GM19452 (cell line): ENCODE results near the gene ZC3H11A.
"Not testable (repeated sequence)": the region's sequence is repeated elsewhere in the genome, so short reads cannot be mapped to it uniquely, and the experiment has no call there.

Experiments
- ATAC-seq: cut with Tn5 transposase; IDR thresholded peaks from one replicate; pipeline ENCODE4 v1.9.1; 2021; ENCODE audit not compliant: unreplicated experiment

ZC3H11A gene

DNA sequence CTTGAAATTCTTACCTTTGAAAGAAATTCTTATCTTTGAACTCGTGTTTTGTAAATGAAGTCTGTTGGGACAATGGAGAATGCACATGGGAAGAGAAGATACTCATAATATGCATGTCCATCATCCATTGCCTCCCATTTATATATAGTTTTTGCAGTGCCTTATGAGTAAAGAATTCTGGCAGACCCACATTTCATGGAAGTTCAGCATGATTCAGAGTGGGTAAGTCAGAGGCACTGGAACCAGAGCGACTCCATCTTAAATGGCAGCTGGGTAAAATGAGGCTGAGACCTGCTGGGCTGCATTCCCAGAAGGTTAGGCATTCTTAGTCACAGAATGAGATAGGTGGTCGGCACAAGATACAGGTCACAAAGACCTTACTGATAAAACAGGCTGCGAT is 16.6 kb upstream of the ZC3H11A start:
- no peak for ATAC-seq

DNA sequence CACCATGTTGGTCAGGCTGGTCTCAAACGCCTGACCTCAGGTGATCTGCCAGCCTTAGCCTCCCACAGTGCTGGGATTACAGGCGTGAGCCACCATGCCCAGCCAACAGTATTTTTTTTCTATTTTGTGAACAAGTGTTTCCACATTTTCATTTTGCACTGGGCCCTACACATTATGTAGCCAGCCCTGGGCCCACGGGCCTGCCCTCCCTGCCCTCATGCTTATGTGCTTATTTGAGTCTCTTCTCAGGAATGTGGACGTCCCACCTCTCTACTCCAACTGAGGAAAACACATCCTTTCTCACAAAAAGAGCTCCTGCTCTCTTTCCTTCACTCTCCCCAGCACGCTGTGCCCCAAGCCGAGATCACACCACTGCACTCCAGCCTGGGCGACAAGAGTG is 13.5 kb upstream of the ZC3H11A start:
- no peak for ATAC-seq

DNA sequence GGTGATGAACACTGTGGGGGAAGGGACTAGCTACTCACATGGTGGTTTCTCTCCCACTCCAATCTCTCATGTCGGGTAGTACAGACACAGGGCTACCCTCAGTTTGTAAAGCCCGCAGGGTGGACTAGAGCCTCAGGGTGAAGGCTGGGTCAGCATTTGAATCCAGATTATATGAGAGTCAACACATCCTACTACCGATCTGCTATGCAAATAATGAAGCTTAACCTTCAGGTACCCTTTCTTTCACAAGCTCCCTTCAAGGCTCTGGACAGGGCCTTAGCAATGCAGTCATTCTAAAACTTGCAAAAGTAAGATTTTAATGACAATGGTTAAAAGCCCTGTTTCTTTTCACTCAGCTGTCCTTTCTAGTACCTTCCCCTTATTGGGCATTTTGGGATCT is 5.5 kb upstream of the ZC3H11A start:
- ATAC-seq, result no peak

DNA sequence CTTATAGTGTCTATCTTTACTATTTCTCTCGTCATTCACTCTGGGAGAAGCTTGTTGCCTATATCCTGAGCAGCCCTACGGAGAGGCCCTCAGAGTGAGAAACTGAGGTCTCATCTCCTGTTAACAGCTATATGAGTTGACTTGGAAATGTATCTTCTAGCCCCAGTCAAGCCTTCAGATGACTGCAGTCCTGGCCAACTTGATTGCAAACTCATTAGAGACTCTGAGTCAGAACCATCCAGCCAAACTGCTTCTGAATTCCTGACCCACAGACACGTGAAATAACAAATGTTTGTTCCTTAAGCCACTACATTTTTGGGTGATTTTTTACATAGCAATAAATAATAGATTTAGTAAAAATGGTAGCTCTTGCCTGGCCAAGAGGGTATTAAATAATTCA is 3.9 kb upstream of the ZC3H11A start:
- ATAC-seq, result no peak

DNA sequence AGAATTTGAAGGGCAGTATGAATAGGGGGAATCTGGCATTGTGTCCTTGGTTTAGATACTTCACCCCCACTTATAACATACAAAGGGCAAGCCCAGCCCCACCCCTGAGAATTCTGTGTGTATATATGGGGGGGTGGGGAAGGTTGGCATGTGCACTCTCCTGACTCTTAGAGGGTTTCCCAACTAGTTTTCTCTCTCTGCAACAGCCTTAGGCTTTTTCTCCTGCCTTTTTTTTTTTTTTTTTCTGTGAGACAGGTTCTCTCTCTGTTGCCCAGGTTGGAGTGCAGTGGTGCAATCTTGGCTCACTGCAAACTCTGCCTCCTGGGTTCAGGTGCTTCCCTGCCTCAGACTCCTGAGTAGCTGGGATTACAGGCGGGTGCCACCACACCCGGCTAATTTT is 2.9 kb upstream of the ZC3H11A start:
- ATAC-seq, result no peak

DNA sequence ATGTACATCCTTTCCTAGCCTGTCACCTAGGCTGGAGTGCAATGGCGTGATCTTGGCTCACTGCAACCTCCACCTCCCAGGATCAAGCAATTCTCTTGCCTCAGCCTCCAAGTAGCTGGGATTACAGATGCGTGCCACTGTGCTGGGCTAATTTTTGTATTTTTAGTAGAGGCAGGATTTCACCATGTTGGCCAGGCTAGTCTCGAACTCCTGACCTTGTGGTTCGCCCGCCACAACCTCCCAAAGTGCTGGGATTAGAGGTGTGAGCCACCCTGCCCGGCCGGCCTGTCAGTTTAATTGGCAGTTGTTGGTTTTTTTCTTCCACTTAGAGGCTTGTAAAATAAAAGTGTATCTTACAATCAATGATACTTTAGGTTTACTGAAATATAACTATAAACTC is 1.9 kb upstream of the ZC3H11A start:
- ATAC-seq, result not testable (repeated sequence)

DNA sequence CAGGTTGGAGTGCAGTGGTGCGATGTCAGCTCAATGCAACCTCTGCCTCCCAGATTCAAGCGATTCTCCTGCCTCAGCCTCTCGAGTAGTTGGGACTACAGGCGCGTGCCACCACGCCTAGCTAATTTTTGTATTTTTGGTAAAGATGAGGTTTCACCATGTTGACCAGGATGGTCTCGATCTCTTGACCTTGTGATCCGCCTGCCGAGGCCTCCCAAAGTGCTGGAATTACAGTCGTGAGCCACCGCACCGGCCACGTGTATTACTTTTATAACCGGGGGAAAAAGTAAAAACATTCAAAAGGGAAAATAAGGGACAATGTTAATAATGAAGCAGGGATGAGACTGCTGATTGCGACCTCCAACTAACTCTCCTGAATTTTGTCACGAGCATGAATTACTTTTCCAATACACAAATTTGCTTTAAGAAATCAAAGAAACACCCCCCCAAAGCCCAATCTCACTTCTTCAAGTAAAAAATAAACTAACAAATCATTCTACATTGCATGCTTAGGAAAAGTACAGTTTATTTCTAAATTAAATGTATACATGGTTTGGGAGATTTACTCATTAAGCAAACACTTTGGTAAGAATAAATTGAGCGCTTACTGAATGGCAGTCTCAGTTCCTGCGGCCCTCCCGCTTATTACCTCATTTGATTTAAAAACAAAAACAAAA is 521 bp upstream of the ZC3H11A start:
- no peak for ATAC-seq

DNA sequence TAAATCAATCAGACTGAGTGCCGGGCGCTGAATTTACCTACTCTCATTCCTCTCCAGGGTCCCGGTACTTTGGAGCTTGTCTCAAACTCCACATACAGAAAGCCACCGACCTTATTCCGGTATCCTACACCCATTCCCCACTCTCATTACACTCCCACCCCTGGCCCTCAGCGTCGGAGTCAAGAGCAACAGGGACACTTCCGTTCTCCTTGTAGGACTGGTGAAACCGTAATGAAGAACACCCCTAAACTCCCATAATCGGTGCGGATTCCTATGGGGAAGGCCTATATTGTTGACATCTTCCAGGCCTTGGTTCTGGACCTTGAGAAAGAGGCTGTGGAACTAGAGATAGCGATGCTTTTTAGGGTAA is 798 bp downstream of the ZC3H11A start:
- peak; percentile 24 for ATAC-seq

DNA sequence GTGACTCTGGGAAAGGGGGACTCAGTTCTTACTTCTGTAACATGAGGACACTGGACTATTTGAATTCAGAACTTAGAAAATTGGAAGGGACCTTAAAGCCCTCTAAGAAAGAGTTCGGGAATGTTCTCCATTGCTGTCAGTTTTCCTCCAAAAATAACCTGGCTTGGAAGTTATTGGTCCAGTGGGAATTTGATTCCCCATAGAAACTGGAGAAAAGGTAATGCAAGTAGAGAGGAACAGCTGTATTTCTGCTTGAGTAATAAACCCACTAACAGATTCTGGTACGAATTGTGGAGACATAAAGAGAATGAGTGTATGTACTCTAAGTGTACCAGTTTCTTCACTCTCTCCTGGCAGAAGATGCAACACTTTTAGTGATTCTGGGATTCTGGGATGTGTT is 1.8 kb downstream of the ZC3H11A start:
- no peak for ATAC-seq

DNA sequence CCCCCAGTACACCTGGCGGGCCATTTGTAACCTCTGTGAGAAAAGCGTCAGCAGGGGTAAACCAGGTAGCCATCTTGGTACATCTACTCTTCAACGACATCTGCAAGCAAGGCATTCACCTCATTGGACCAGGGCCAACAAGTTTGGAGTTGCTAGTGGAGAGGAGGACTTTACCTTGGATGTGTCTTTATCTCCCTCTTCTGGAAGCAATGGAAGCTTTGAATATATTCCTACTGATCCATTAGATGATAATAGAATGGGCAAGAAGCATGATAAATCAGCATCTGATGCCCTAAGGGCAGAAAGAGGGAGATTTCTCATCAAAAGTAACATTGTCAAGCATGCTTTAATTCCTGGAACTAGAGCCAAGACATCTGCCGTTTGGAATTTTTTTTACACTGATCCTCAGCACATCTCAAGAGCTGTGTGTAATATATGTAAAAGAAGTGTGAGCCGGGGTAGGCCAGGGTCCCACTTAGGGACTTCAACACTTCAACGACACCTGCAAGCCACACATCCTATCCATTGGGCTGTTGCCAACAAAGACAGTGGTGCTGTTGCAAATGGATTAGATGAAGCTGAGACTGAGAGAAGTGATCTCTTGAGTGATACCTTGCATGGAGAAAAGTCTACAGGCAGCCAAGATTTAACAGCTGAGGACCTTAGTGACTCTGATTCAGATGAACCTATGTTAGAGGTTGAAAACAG is 2.7 kb downstream of the ZC3H11A start:
- no peak for ATAC-seq

DNA sequence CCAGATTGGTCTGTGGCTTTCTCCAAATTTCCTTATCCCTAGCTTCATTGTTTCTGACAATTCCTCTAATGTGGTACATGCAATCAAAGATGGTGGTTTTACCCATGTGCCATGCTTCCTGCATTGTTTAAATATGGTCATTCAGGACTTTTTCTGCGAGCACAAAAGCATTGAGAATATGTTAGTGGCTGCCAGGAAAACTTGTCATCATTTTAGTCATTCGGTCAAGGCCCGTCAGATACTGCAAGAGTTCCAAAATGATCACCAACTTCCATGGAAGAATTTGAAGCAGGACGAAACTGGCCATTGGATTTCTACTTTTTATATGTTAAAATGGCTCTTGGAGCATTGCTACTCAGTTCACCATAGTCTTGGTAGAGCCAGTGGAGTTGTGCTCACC is 3.7 kb downstream of the ZC3H11A start:
- no peak for ATAC-seq

DNA sequence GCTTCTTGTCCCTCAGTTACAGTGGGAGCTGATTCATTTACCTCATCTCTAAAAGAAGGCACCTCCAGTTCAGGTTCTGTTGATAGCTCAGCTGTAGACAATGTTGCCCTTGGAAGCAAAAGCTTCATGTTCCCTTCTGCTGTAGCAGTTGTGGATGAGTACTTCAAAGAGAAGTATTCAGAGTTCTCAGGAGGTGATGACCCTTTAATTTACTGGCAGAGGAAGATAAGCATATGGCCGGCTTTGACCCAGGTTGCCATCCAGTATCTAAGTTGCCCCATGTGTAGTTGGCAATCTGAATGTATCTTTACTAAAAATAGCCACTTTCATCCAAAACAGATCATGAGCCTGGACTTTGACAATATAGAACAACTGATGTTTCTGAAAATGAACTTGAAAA is 4.5 kb downstream of the ZC3H11A start:
- ATAC-seq, result no peak

DNA sequence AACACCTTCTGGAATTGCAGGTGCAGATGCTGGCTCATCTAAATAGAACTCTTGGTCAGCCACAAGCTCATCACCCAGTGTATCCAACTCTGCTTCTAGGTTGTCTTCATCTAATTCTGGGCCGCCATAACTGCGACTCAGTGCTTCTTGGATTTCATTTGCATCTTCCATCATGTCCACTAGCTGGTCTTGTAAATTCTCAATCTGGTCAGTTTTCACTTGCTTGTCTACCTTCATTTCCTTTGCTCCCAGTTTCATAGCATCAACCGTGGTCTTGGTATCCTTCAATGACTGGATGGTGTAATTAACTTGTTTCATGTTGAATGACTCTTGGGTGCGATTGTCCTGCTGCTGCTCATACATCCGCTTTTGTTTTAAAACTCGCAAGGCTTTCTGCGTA is 10.3 kb downstream of the ZC3H11A start:
- ATAC-seq, result no peak

DNA sequence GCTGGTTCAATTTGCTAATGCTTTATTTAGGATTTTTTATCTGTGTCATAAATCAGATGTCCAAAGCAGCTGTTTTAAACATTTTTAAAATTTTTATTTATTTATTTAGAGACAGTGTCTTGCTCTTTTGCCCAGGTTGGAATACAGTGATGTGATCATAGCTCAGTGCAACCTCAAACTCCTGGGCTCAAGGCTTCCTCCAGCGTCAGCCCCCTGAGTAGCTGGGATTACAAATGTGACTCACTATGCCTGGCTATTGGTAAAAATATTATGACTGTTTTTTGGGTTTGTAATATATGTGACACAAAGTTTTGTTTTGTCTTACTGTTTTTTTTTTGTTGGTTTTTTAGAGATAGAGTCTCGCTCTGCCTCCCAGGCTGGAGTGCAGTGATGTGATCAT is 11.8 kb downstream of the ZC3H11A start:
- ATAC-seq, result no peak

DNA sequence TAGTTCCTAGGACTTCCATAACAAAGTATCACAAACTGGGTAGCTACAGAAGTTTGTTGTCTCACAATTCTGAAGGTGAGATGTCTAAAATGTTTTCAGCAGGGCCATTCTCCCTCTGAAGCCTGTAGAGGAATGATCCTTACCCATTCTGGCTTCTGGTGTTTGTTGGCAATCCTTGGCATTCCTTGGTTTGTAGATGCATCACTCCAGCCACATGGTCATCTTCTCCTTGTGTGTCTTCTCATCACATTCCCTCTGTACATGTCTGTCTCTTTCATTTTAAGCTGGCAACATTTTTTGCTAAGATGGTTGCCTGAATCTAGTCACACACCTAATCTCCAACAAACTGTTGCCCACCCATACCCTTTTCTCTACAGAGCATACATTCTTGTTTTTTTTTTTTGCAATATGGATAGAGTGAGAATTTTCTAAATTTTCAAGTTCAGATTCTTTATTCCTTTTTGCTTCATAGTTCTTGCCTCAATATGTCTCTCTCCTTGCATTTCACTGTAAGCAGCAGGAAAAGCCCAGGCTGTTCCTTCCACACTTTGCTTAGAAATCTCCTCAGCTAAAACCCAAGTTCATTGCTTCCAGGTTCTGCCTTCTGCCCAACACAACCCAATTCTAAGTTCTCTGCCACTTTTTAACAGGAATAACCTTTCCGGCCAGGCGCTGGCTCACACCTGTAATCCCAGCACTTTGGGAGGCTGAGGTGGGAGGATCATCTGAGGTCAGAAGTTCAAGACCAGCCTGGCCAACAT is 18.3 kb downstream of the ZC3H11A start:
- no peak for ATAC-seq

DNA sequence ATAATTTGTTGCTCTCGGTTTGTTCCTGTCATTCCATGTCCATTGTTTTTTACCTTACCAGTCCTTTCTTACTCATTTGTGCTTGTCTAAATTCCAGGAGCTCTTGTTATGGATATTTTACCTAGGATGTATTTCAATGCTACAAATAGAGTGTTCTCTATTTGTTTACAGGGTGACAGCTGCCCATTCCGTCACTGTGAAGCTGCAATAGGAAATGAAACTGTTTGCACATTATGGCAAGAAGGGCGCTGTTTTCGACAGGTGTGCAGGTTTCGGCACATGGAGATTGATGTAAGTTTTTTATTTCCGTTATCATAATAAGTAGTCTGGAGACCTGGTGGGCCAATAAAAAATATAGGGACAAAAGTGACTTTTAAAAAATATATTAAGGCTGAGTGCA is 23.0 kb downstream of the ZC3H11A start:
- ATAC-seq, result no peak

DNA sequence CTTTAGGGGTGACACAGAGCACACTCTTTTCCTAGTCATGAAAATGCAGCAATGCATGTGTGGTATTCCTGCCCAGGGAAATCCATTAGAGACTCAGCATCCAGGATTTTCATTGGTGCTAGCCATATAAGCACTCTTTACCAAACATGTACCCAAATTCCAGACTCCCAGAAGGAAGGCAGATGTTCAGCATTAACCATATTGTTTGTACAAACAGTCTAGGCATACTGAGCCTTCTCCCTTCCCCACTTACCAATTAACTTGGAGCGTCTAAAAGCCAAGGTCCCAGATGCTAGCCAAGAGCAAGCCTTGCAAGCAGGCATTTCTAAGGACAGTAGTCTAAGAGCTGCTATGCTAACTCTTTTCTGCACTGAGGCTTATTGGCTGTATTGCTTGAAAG is 27.9 kb downstream of the ZC3H11A start:
- ATAC-seq, result no peak

DNA sequence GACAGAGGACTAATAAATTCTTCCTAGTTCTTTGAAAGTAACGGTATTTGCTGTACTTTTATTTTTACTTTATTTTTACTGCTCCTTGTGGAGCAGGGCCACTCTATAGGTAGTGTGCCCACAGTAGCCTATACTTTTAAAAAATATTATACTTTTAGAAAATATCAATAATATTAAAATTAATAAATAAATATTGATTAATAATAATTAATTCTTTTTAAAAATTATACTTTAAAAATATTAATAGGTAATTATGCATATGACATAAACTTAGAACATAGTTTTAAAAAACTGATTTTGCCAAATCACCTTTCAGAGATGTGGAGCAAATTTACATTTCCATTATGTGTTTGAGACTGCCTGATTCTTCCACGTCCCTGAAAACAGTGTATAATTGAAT is 30.8 kb downstream of the ZC3H11A start:
- ATAC-seq, result no peak

DNA sequence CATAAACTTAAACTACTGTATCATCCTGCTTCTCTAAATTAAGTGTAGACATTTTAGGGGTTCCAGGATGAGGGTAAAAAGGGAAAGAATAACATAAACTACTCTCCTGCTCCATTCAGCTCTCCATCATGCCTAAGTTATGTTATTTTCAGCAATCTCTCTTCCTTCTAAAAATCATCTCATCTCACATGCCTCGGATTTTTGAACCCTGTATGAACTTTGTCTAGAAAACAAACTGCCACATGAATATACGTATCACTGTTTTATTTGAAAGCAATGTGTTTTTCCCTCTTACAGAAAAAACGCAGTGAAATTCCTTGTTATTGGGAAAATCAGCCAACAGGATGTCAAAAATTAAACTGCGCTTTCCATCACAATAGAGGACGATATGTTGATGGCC is 32.6 kb downstream of the ZC3H11A start:
- ATAC-seq, result no peak

DNA sequence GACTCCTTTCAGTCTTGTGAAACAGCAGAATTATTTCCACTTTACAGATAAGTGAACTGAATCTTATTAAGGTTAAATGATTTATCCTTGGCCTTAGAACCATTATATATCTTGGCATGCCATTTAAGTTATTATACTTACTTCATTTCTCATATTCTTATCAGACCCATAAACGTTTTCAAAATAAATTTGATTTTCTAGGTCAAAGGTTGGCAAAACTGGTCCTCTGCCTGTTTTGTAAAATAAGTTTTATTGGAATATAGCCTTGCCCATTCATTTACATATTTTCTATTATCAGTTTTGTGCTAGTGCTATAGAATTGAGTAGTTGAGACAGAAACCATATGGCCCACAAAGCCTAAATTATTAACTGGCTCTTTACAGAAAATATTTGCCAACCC is 33.1 kb downstream of the ZC3H11A start:
- no peak for ATAC-seq

DNA sequence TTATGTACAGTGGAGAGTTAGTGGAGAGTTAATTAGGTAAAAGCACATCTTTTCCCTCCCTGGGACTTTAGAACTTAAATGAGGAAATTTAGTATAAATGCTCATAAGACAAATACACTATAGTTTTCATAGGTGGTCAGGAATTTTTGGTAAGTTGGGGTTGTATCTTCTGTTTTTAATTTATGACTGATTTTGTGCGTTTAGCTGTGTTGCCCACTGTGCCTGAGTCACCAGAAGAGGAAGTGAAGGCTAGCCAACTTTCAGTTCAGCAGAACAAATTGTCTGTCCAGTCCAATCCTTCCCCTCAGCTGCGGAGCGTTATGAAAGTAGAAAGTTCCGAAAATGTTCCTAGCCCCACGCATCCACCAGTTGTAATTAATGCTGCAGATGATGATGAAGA is 33.8 kb downstream of the ZC3H11A start:
- ATAC-seq, result not testable (repeated sequence)

DNA sequence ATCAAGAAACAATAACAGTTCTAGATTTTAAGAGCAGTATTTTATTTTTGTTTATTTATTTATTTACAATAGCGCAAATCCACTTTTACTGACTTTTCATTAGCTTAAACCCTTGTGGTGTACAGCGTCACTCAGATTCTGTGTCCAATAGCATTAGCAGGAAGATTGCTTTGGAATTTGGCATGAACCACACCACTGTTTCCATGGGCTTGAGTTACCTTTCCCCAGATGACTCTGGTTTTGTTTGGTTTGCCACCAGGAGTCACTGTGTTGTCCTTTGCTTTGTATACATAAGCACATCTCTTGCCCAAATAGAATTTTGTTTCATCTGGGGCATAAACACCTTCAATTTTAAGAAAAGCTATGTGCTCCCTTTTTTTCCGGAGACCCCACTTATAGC is 40.1 kb downstream of the ZC3H11A start:
- ATAC-seq, result no peak
